ENCODE measurements around the gene FKTN.
"Not testable (repeated sequence)": the region's sequence is repeated elsewhere in the genome, so short reads cannot be mapped to it uniquely, and the experiment has no call there.

FKTN gene

GRCh38 chr9:105557804-105558610 lies at the start of gene FKTN:
Gene FKTN (plus strand): TSS chr9:105558131. CDS start chr9:105575033, 16,902 bp downstream.
- H3K4me3 ChIP-seq (ENCODE audit: low read length): peak within 1 kb of the TSS; percentile 92
- peak; percentile 48 for DNase-seq (ENCODE audit: low read depth)
- TF ChIP-seq CTCF (conservative IDR thresholded peaks at IDR 0.05; ENCODE audit: low read depth, low read length): no peak

DNA sequence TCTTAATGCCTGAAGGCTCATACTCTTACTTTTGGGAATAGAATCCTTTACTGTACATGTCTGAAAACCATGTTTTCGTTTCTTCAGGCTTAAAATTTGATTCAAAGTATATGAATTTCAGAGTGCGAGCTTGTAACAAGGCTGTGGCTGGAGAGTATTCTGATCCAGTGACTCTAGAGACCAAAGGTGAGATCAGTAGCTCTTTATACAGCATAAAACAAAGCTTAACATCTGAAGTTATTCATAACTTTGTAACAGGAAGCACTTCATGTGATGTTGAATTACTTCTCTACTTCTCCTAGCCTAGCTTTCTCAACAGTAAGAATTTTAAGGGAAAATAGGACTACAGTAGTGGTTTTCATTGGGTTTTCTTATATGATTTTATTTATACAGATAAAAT lies 49.4 kb upstream of the FKTN start:
- no peak overlapping the region for H3K4me3 ChIP-seq (ENCODE audit: low read length)
- no peak for TF ChIP-seq CTCF (conservative IDR thresholded peaks at IDR 0.05; ENCODE audit: low read depth, low read length)
- DNase-seq (ENCODE audit: low read depth): no peak

DNA sequence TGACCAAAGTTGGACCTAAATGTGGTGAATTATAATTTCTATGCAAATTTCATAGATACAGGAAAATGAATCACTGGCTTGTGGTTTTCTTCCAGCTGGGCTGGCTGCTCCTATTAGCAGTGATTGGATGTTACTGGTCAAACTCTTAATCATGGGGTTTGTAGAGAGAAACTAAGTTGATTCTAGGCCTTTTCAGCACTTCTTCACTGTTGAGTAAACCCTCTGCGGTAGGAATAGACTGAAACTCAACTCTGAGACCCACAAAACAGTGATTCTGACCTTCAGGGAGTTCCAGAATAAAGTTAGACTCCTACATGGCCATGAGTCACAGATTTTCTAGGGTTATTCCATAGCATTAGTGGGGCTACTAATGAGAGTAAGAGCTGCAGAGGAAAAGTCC lies 47.9 kb upstream of the FKTN start:
- no peak for TF ChIP-seq CTCF (conservative IDR thresholded peaks at IDR 0.05; ENCODE audit: low read depth, low read length)
- H3K4me3 ChIP-seq (ENCODE audit: low read length): no peak overlapping the region
- peak; percentile 14 for DNase-seq (ENCODE audit: low read depth)

- TF ChIP-seq CTCF (conservative IDR thresholded peaks at IDR 0.05; ENCODE audit: low read depth, low read length): no peak
- no peak overlapping the region for H3K4me3 ChIP-seq (ENCODE audit: low read length)
- DNase-seq (ENCODE audit: low read depth): no peak
These were observed 46.5 kb upstream of the FKTN start for GRCh38 chr9:105511446-105511845.

- TF ChIP-seq CTCF (conservative IDR thresholded peaks at IDR 0.05; ENCODE audit: low read depth, low read length): no peak
- DNase-seq (ENCODE audit: low read depth): no peak
- no peak overlapping the region for H3K4me3 ChIP-seq (ENCODE audit: low read length)
These were observed 42.0 kb upstream of the FKTN start for GRCh38 chr9:105515811-105516413.

GRCh38 chr9:105519710-105520369 lies 38.1 kb upstream of the FKTN start:
- H3K4me3 ChIP-seq (ENCODE audit: low read length): peak overlapping the region; percentile 14
- DNase-seq (ENCODE audit: low read depth): not testable (repeated sequence)

GRCh38 chr9:105520992-105521391 lies 36.9 kb upstream of the FKTN start:
- not testable (repeated sequence) for DNase-seq (ENCODE audit: low read depth); H3K4me3 ChIP-seq (ENCODE audit: low read length)

- DNase-seq (ENCODE audit: low read depth); H3K4me3 ChIP-seq (ENCODE audit: low read length): not testable (repeated sequence)
These were observed 35.1 kb upstream of the FKTN start for GRCh38 chr9:105522618-105523385.
